NB4 (cell line): ENCODE measurements around the gene PIAS4.

Experiments used
- CTCF ChIP-seq: IDR thresholded peaks from one replicate; pipeline ENCODE4 v1.5.1; 2012; ENCODE audit warnings: low read depth, low read length
- MAX ChIP-seq: IDR thresholded peaks from 2 replicates; pipeline ENCODE4 v1.6.1; 2011; ENCODE audit warnings: low read depth, low read length

- no peak for TF ChIP-seq CTCF
- TF ChIP-seq MAX: no peak
Observed at GRCh38 chr19:4019578-4019977, 12.0 kb downstream of the PIAS4 start.
